Measurements from ENCODE around the gene PLEKHM3.
A peak's percentile ranks its signal among the peaks of the same experiment; 100 is the strongest.
"Not testable (repeated sequence)": the region's sequence is repeated elsewhere in the genome, so short reads cannot be mapped to it uniquely, and the experiment has no call there.

The PLEKHM3 gene

DNA sequence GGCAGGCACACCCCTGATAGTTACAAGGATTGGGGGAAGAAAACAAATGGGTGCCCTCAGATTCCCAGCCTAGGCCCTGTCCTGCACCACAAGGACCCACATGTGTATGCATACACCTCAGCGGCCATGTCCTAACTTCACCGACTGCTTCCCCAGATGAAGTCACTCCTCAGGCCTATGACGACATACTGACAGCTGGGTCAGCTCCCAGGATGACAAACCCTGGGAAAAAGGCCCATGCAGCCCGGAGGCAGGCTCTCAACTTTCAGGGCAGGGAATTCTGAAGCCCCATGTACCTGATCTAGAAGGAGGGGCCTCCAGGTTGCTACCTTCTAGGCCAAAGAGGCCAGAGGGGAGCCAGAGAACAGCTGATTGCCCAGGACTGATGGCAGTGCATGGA is 11.0 kb upstream of the PLEKHM3 start:
- H3K9me3 ChIP-seq (ENCODE audit: insufficient read depth, low read length): peaks cover 12% of the 10 kb centered on the region; the same call in 1 of the 2 replicates
- no peaks in the 10 kb centered on the region for H3K27me3 ChIP-seq (ENCODE audit: insufficient read depth, insufficient read length)
- no peak for TF ChIP-seq ZNF274 (IDR thresholded peaks at IDR 0.05; ENCODE audit: low read depth, low read length)
- no peak for TF ChIP-seq SUZ12 (IDR thresholded peaks at IDR 0.05; ENCODE audit: extremely low read depth, insufficient read depth, insufficient read length)
- no peak for TF ChIP-seq YY1 (IDR thresholded peaks at IDR 0.05; ENCODE audit: insufficient read depth, insufficient read length)
- H3K36me3 ChIP-seq (ENCODE audit: insufficient read depth, insufficient read length, low read length): no peaks in the 10 kb centered on the region
- no peak overlapping the region for H3K9ac ChIP-seq (ENCODE audit: insufficient read length, low read depth)
- no peak overlapping the region for H3K4me3 ChIP-seq (ENCODE audit: insufficient read length, low read depth)
- no peak for DNase-seq (ENCODE audit: low read depth, low spot score)
- H3K4me1 ChIP-seq (ENCODE audit: insufficient read depth, insufficient read length): no peaks in the 10 kb centered on the region

DNA sequence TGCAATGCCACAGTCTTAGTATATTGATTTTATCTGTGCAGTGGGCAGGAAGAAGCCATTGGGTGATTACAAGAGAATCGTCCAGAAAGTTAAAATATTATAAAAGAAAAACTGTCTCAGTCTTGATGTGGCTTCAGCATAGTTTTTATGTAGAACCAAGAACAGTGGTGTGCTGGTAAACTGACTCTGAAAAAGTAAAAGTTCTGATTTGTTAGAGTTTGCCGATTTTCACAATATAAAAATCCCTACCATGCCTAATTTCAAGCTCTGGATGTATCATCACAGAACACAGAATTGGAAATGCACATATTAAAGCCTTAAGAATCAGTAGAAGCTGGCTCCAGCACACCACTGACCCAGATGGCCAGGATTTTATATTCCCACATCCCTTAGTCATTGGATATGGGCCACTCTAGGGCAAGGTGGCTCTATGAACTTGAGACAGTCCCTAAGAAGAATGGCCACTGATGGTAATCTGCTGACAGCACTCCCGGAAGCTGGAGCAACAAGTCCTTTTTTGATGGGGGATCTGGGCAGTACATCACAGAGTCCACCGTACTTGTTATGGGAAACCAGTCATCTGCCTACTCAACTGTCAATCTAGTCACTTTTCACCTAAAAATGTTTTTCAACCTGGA is 9.3 kb upstream of the PLEKHM3 start:
- Histone ChIP-seq H3K4me1 (ENCODE audit: insufficient read depth, insufficient read length) (no peaks in the 10 kb centered on the region), H3K4me3 (ENCODE audit: insufficient read length, low read depth) (no peak overlapping the region), H3K36me3 (ENCODE audit: insufficient read depth, insufficient read length, low read length) (no peaks in the 10 kb centered on the region), H3K27me3 (ENCODE audit: insufficient read depth, insufficient read length) (no peaks in the 10 kb centered on the region), H3K9me3 (ENCODE audit: insufficient read depth, low read length) (peaks cover 9% of the 10 kb centered on the region; the same call in 1 of the 2 replicates), H3K9ac (ENCODE audit: insufficient read length, low read depth) (no peak overlapping the region)
- DNase-seq (ENCODE audit: low read depth, low spot score): no peak
- TF ChIP-seq SUZ12 (IDR thresholded peaks at IDR 0.05; ENCODE audit: extremely low read depth, insufficient read depth, insufficient read length) (no peak), ZNF274 (IDR thresholded peaks at IDR 0.05; ENCODE audit: low read depth, low read length) (no peak), YY1 (IDR thresholded peaks at IDR 0.05; ENCODE audit: insufficient read depth, insufficient read length) (no peak)

GRCh38 chr2:208033701-208034502 is 8.6 kb upstream of the PLEKHM3 start:
- Histone ChIP-seq H3K27me3 (ENCODE audit: insufficient read depth, insufficient read length) (no peaks in the 10 kb centered on the region), H3K9me3 (ENCODE audit: insufficient read depth, low read length) (peaks cover 9% of the 10 kb centered on the region; the same call in 1 of the 2 replicates), H3K36me3 (ENCODE audit: insufficient read depth, insufficient read length, low read length) (no peaks in the 10 kb centered on the region), H3K4me3 (ENCODE audit: insufficient read length, low read depth) (no peak overlapping the region), H3K4me1 (ENCODE audit: insufficient read depth, insufficient read length) (no peaks in the 10 kb centered on the region), H3K9ac (ENCODE audit: insufficient read length, low read depth) (no peak overlapping the region)
- DNase-seq (ENCODE audit: low read depth, low spot score): peak; percentile 57
- no peak for TF ChIP-seq ZNF274 (IDR thresholded peaks at IDR 0.05; ENCODE audit: low read depth, low read length)
- TF ChIP-seq SUZ12 (IDR thresholded peaks at IDR 0.05; ENCODE audit: extremely low read depth, insufficient read depth, insufficient read length): no peak
- TF ChIP-seq YY1 (IDR thresholded peaks at IDR 0.05; ENCODE audit: insufficient read depth, insufficient read length): no peak

DNA sequence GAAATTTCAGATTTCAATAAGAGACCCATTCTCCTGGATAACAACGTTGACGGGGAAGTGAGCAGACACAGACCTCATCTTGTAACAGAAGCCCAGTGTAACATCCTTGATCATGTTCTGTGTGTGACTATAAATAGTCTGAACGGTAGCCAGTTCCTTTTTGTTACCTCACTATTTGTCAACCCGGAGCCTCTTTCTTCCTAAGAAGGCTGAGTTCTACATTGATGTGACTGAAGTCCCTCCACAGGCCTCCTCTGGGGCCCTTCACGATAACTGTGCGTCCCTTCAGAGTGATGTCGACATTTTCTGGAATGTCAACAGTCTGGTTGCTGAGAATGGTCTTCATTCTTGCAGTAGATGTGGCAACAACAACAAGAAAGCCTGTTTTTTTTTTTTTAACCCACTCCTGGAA is 6.3 kb upstream of the PLEKHM3 start:
- no peak for DNase-seq (ENCODE audit: low read depth, low spot score)
- Histone ChIP-seq H3K4me3 (ENCODE audit: insufficient read length, low read depth) (no peak overlapping the region), H3K9ac (ENCODE audit: insufficient read length, low read depth) (no peak overlapping the region), H3K36me3 (ENCODE audit: insufficient read depth, insufficient read length, low read length) (no peaks in the 10 kb centered on the region), H3K9me3 (ENCODE audit: insufficient read depth, low read length) (peaks cover 9% of the 10 kb centered on the region; the same call in 1 of the 2 replicates), H3K4me1 (ENCODE audit: insufficient read depth, insufficient read length) (no peaks in the 10 kb centered on the region), H3K27me3 (ENCODE audit: insufficient read depth, insufficient read length) (no peaks in the 10 kb centered on the region)
- TF ChIP-seq ZNF274 (IDR thresholded peaks at IDR 0.05; ENCODE audit: low read depth, low read length) (no peak), YY1 (IDR thresholded peaks at IDR 0.05; ENCODE audit: insufficient read depth, insufficient read length) (no peak), SUZ12 (IDR thresholded peaks at IDR 0.05; ENCODE audit: extremely low read depth, insufficient read depth, insufficient read length) (no peak)

DNA sequence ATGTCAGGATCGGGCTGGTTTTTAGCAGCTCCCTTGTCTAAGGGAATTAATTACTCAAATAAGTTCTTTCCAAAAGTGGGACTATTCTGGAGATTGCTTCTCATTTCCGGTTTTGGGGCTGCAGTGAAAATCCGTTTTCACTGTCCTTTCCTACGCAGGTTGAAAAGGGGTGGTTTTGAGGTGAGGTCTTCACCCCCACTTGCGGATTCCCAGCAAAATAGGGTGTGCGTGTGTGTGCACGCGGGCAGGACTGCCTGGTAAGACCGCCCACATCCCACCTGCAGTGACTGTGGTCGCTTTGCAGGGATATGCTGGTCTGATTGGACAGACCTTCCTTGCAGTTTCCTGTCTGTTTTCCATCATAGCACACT is 472 bp upstream of the PLEKHM3 start:
- Histone ChIP-seq H3K9ac (ENCODE audit: insufficient read length, low read depth) (peak overlapping the region; percentile 79), H3K9me3 (ENCODE audit: insufficient read depth, low read length) (no peaks in the 10 kb centered on the region), H3K4me3 (ENCODE audit: insufficient read length, low read depth) (peak overlapping the region; percentile 85), H3K4me1 (ENCODE audit: insufficient read depth, insufficient read length) (peaks cover 2% of the 10 kb centered on the region), H3K36me3 (ENCODE audit: insufficient read depth, insufficient read length, low read length) (no peaks in the 10 kb centered on the region), H3K27me3 (ENCODE audit: insufficient read depth, insufficient read length) (no peaks in the 10 kb centered on the region)
- DNase-seq (ENCODE audit: low read depth, low spot score): no peak
- TF ChIP-seq YY1 (IDR thresholded peaks at IDR 0.05; ENCODE audit: insufficient read depth, insufficient read length): no peak
- no peak for TF ChIP-seq ZNF274 (IDR thresholded peaks at IDR 0.05; ENCODE audit: low read depth, low read length)
- TF ChIP-seq SUZ12 (IDR thresholded peaks at IDR 0.05; ENCODE audit: extremely low read depth, insufficient read depth, insufficient read length): no peak

DNA sequence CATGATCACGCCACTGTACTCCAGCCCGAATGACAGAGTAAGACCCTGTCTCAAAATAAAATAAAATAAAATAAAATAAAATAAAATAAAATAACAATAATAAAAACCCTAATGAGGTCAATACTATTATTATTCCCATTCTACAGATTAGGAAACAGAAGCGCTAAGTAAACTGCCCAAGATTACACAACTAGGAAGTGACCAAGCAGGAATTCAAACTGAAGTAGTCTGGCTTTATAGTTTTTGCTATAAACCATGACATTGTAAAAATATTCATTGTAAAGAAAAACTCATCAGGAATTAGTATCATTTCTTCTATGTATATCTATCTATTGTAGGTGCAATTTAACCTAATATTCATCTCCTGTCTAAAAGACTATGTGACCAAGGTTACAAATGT is 1.2 kb downstream of the PLEKHM3 start:
- DNase-seq (ENCODE audit: low read depth, low spot score): no peak
- no peaks in the 10 kb centered on the region for H3K9me3 ChIP-seq (ENCODE audit: insufficient read depth, low read length)
- H3K4me3 ChIP-seq (ENCODE audit: insufficient read length, low read depth): no peak overlapping the region
- TF ChIP-seq YY1 (IDR thresholded peaks at IDR 0.05; ENCODE audit: insufficient read depth, insufficient read length) (no peak), SUZ12 (IDR thresholded peaks at IDR 0.05; ENCODE audit: extremely low read depth, insufficient read depth, insufficient read length) (no peak), ZNF274 (IDR thresholded peaks at IDR 0.05; ENCODE audit: low read depth, low read length) (no peak)
- H3K27me3 ChIP-seq (ENCODE audit: insufficient read depth, insufficient read length): no peaks in the 10 kb centered on the region
- H3K36me3 ChIP-seq (ENCODE audit: insufficient read depth, insufficient read length, low read length): no peaks in the 10 kb centered on the region
- no peak overlapping the region for H3K9ac ChIP-seq (ENCODE audit: insufficient read length, low read depth)
- peaks cover 2% of the 10 kb centered on the region for H3K4me1 ChIP-seq (ENCODE audit: insufficient read depth, insufficient read length)

- TF ChIP-seq SUZ12 (IDR thresholded peaks at IDR 0.05; ENCODE audit: extremely low read depth, insufficient read depth, insufficient read length) (no peak), YY1 (IDR thresholded peaks at IDR 0.05; ENCODE audit: insufficient read depth, insufficient read length) (no peak), ZNF274 (IDR thresholded peaks at IDR 0.05; ENCODE audit: low read depth, low read length) (no peak)
- Histone ChIP-seq H3K4me3 (ENCODE audit: insufficient read length, low read depth) (no peak overlapping the region), H3K4me1 (ENCODE audit: insufficient read depth, insufficient read length) (no peaks in the 10 kb centered on the region), H3K9me3 (ENCODE audit: insufficient read depth, low read length) (no peaks in the 10 kb centered on the region), H3K36me3 (ENCODE audit: insufficient read depth, insufficient read length, low read length) (no peaks in the 10 kb centered on the region), H3K9ac (ENCODE audit: insufficient read length, low read depth) (no peak overlapping the region), H3K27me3 (ENCODE audit: insufficient read depth, insufficient read length) (no peaks in the 10 kb centered on the region)
- DNase-seq (ENCODE audit: low read depth, low spot score): no peak
These were observed 5.1 kb downstream of the PLEKHM3 start for GRCh38 chr2:208020253-208020652.

DNA sequence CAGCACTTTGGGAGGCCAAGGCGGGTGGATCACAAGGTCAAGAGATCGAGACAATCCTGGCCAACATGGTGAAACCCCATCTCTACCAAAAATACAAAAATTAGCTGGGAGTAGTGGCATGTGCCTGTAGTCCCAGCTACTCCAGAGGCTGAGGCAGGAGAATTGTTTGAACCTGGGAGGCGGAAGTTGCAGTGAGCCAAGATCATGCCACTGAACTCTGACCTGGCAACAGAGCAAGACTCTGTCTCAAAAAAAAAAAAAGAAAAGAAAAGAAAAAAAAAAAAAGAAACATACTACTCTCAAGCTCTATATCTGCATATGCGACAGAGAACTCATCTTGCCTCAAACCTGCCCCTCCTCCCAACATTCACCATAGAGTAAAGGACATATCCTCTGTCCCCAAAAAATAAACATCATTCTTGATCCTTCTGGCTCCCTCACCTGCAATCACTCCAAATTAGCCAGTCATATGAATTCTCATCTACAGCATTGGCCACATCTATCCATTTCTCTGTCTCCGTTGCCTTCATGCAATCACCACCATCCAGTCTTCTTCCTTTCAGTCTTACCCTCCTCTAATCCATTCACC is 7.1 kb downstream of the PLEKHM3 start:
- not testable (repeated sequence) for H3K27me3 ChIP-seq (ENCODE audit: insufficient read depth, insufficient read length); H3K9me3 ChIP-seq (ENCODE audit: insufficient read depth, low read length); H3K9ac ChIP-seq (ENCODE audit: insufficient read length, low read depth); H3K4me3 ChIP-seq (ENCODE audit: insufficient read length, low read depth); H3K4me1 ChIP-seq (ENCODE audit: insufficient read depth, insufficient read length); DNase-seq (ENCODE audit: low read depth, low spot score); H3K36me3 ChIP-seq (ENCODE audit: insufficient read depth, insufficient read length, low read length)
